K562 (cell line): ENCODE results near the gene FKBP8. TPM values are rescaled to one million over a fixed set of nuclear protein-coding genes. Genes with fewer than 3 reads are reported as not detected.

Source experiments
- CBX8 ChIP-seq: fragments of 200-600 bp; sonication (generic); IDR thresholded peaks from 2 replicates; pipeline ENCODE4 v1.6.1; 2012; ENCODE audit warnings: borderline replicate concordance, mixed run types, low read depth, mild to moderate bottlenecking, moderate library complexity, mixed read lengths, low read length, control low read depth, inconsistent platforms; ENCODE audit not compliant: poor library complexity, severe bottlenecking; ENCODE audit errors: extremely low read depth
- CEBPB ChIP-seq: fragments of 450-650 bp; IDR thresholded peaks from 2 replicates; pipeline ENCODE4 v1.6.1; 2016; ENCODE audit warnings: missing genetic modification characterization, missing compliant biosample characterization
- EHMT2 ChIP-seq: fragments of 450-650 bp; IDR thresholded peaks from 2 replicates; pipeline ENCODE4 v1.6.1; 2018; ENCODE audit warnings: antibody characterized with exemption
- FOSL1 ChIP-seq: fragments of 200-800 bp; sonication (Bioruptor generic); conservative IDR thresholded peaks from 2 replicates; pipeline ENCODE4 v1.6.1; 2016; ENCODE audit warnings: missing genetic modification characterization, missing compliant biosample characterization
- NEUROD1 ChIP-seq: fragments of 150-350 bp; IDR thresholded peaks from 2 replicates; pipeline ENCODE4 v1.6.1; 2014; ENCODE audit warnings: borderline replicate concordance, low read length, low read depth; ENCODE audit not compliant: partially characterized antibody
- PHF20 ChIP-seq: fragments of 450-650 bp; IDR thresholded peaks from 2 replicates; pipeline ENCODE4 v1.6.1; 2018; ENCODE audit not compliant: partially characterized antibody
- PTBP1 ChIP-seq: fragments of 200-400 bp; formaldehyde crosslinking; IDR thresholded peaks from 2 replicates; pipeline ENCODE4 v1.6.1; 2017; ENCODE audit warnings: low read depth, low read length
- PTTG1 ChIP-seq: fragments of 450-650 bp; IDR thresholded peaks from 2 replicates; pipeline ENCODE4 v1.6.1; 2016; ENCODE audit warnings: low read depth, mild to moderate bottlenecking, missing genetic modification characterization, missing compliant biosample characterization
- SNIP1 ChIP-seq: fragments of 450-650 bp; IDR thresholded peaks from 2 replicates; pipeline ENCODE4 v1.7.1; 2017; ENCODE audit warnings: low read depth, mild to moderate bottlenecking
- THRAP3 ChIP-seq: fragments of 450-650 bp; IDR thresholded peaks from 2 replicates; pipeline ENCODE4 v1.6.1; 2016; ENCODE audit warnings: mild to moderate bottlenecking, inconsistent platforms, borderline replicate concordance
- ZNF134 ChIP-seq: fragments of 250-450 bp; sonication (Bioruptor Pico); conservative IDR thresholded peaks from 2 replicates; pipeline ENCODE4 v1.4.0; 2020
- ZNF184 ChIP-seq: sonication (generic); formaldehyde crosslinking; IDR thresholded peaks from 2 replicates; pipeline ENCODE4 v1.5.0; 2020; ENCODE audit warnings: missing genetic modification reagents
- ZNF274 ChIP-seq: IDR thresholded peaks from 2 replicates; pipeline ENCODE4 v1.6.1; 2011; ENCODE audit warnings: low read depth, mild to moderate bottlenecking, low read length, moderate library complexity, borderline replicate concordance
- ZNF76 ChIP-seq: fragments of 250-450 bp; sonication (Bioruptor Pico); IDR thresholded peaks from 2 replicates; pipeline ENCODE4 v1.4.0; 2020; ENCODE audit warnings: mild to moderate bottlenecking, moderate library complexity, borderline replicate concordance
- polyA plus RNA-seq, 8 experiments: library from polyadenylated mRNA; depleted of rRNA in 4 of 8; stranded (reverse) in 5 of 8; unstranded in 3 of 8; fragments of >200 nt; fragmentation: Nextera tagmentation in 2 of 8; fragmentation: Illumina TruSeq in 1 of 8; extraction: Ambion mirVana in 2 of 8; extraction: Trizol in 1 of 8; gene quantifications; 2 replicates each; pipeline versions ENCODE4 v1.2.1 to v1.2.3, GENCODE V29; 2011 to 2014; ENCODE audit warnings: inconsistent platforms in 1 of 8, missing spikeins in 1 of 8
- total RNA-seq, 7 experiments: library from RNA; depleted of rRNA in 6 of 7; stranded (reverse); fragments of >200 nt in 6 of 7; fragmentation: Illumina TruSeq in 2 of 7; extraction: Trizol in 2 of 7; gene quantifications; 2 replicates each; pipeline versions ENCODE4 v1.2.1 to v1.2.3, GENCODE V29; 2011 to 2021; ENCODE audit warnings: low replicate concordance in 1 of 7
- TF ChIP-seq, protein P1 (sequence below): fragments of 250-450 bp; sonication (Bioruptor Pico); IDR thresholded peaks from 2 replicates; pipeline ENCODE4 v1.8.0; 2022; ENCODE audit warnings: inconsistent platforms
- TF ChIP-seq, protein P2 (sequence below), 2 experiments: fragments of 450-650 bp; formaldehyde crosslinking in 1 of 2; IDR thresholded peaks; 2 replicates each; pipeline versions ENCODE4 v1.4.0 to v1.6.1; 2014 to 2020; ENCODE audit warnings: mild to moderate bottlenecking in 2 of 2, borderline replicate concordance in 1 of 2, low read depth in 1 of 2

FKBP8 gene
- total and polyA plus RNA-seq, 9 of the 15 experiments (the other 6 are each of a cell fraction or from before 2014, with no cell fraction given): 0.46 to 236 (median 104) TPM

DNA sequence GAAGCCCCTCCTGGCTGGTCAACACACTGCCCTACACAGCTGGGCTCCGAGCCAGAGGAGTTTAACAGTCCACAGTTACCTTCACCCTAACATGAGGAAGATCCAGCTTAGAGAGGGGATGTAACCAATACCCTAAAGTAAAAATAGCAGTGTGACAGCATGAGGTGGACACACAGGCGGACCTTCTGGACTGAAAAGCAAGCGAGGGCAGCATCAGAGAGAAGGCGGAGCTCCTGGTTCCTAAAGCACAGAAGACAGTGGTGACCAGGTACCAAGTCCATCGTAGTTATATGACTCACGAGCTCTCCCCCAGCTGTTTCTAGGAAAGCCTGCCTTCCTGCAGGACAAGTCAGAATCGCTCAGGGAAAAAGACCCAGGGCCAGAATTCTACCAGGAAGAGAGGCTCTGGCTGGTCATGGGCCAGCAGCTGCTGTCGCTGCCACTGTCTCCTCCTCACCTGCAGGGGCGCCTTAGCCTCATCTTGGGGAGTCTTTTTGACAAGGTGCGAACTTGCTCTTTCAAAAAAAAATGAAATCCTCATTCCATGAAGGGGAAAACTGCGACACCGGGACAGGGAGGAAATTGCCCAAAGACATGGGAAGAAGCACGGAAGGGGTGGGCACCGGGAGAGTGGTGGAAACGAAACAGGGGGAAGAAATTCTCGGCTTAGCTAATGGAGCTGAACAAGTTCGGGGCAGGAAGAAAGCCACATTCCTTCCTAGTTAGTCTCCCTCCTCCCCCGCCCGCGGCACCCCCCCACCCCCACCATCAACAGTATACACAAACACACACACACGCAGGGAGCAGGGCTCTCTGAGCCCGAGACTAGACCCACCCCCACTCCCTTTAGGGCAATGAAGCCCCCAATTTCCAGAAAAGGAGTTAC, 23.2 kb downstream of the FKBP8 start (continued):
- TF ChIP-seq, protein P1, sequence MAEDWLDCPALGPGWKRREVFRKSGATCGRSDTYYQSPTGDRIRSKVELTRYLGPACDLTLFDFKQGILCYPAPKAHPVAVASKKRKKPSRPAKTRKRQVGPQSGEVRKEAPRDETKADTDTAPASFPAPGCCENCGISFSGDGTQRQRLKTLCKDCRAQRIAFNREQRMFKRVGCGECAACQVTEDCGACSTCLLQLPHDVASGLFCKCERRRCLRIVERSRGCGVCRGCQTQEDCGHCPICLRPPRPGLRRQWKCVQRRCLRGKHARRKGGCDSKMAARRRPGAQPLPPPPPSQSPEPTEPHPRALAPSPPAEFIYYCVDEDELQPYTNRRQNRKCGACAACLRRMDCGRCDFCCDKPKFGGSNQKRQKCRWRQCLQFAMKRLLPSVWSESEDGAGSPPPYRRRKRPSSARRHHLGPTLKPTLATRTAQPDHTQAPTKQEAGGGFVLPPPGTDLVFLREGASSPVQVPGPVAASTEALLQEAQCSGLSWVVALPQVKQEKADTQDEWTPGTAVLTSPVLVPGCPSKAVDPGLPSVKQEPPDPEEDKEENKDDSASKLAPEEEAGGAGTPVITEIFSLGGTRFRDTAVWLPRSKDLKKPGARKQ: no peak
- no peak for TF ChIP-seq ZNF76 (CRISPR knock-in tag)
- no peak for TF ChIP-seq NEUROD1
- peak; percentile 73 for TF ChIP-seq FOSL1 (tag)
- no peak for TF ChIP-seq CEBPB (tag)
- no peak for TF ChIP-seq EHMT2
- no peak for TF ChIP-seq ZNF134 (CRISPR knock-in tag)
- TF ChIP-seq, protein P2, sequence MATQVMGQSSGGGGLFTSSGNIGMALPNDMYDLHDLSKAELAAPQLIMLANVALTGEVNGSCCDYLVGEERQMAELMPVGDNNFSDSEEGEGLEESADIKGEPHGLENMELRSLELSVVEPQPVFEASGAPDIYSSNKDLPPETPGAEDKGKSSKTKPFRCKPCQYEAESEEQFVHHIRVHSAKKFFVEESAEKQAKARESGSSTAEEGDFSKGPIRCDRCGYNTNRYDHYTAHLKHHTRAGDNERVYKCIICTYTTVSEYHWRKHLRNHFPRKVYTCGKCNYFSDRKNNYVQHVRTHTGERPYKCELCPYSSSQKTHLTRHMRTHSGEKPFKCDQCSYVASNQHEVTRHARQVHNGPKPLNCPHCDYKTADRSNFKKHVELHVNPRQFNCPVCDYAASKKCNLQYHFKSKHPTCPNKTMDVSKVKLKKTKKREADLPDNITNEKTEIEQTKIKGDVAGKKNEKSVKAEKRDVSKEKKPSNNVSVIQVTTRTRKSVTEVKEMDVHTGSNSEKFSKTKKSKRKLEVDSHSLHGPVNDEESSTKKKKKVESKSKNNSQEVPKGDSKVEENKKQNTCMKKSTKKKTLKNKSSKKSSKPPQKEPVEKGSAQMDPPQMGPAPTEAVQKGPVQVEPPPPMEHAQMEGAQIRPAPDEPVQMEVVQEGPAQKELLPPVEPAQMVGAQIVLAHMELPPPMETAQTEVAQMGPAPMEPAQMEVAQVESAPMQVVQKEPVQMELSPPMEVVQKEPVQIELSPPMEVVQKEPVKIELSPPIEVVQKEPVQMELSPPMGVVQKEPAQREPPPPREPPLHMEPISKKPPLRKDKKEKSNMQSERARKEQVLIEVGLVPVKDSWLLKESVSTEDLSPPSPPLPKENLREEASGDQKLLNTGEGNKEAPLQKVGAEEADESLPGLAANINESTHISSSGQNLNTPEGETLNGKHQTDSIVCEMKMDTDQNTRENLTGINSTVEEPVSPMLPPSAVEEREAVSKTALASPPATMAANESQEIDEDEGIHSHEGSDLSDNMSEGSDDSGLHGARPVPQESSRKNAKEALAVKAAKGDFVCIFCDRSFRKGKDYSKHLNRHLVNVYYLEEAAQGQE (IDR thresholded peaks at IDR 0.05; ENCODE audit: borderline replicate concordance): peak; percentile 35; the same call in 1 of the 2 replicates
- TF ChIP-seq, protein P2 (CRISPR knock-in tag; IDR thresholded peaks at IDR 0.05; ENCODE audit: low read depth): no peak
- no peak for TF ChIP-seq ZNF184 (CRISPR knock-in tag)
- TF ChIP-seq PTTG1 (tag): no peak
- no peak for TF ChIP-seq THRAP3
- peak; percentile 40 for TF ChIP-seq PHF20
- no peak for TF ChIP-seq CBX8
- TF ChIP-seq SNIP1: no peak
- no peak for TF ChIP-seq PTBP1
- no peak for TF ChIP-seq ZNF274
